ENCODE results near the gene CACNA1A. TPM values are rescaled to one million over a fixed set of nuclear protein-coding genes. Genes with fewer than 3 reads are reported as not detected.

The CACNA1A gene
- total RNA-seq, 1 donor from 2014 or later = 1.7 TPM

DNA sequence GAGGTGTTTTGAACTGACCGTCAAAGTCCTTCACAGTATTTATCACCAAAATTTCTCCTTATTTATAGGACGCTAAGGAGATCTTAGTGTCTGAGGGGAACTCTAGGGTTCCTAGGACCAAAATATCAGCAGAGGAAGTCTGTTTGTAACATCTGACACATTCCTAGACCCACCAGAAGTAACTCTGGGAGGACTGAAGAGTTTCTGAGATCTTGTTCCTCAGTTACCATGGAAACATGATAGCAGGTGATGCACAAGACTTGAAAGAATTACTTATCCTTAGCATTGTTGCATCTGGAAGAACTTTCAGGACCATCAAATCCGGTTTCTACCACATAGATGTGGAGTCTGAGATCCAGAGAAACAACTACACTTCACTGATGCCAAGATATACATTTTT is 191.5 kb downstream of the CACNA1A start:
- intact Hi-C loops (cut with micrococcal nuclease) = no loop called here

DNA sequence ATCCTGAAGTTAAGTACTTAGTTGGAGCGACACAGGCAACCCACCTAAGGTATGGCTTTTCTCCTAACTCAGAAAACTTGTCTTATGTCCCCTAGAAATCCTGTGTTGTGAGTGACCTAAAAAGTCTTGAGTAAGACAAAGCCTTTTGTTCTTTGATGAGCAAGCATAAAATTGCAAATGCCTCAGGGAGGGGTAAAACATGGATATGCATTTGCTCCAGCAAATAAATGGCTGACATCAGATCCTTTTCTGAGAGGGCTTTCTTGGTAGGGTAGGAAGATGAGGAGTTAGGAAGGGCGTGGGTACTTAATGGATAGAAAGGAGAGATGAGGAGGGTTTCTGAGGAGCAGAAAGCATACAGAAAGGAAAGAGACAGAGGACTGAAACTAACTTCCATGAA is 192.4 kb downstream of the CACNA1A start:
- intact Hi-C loops (cut with micrococcal nuclease) = no loop called here

DNA sequence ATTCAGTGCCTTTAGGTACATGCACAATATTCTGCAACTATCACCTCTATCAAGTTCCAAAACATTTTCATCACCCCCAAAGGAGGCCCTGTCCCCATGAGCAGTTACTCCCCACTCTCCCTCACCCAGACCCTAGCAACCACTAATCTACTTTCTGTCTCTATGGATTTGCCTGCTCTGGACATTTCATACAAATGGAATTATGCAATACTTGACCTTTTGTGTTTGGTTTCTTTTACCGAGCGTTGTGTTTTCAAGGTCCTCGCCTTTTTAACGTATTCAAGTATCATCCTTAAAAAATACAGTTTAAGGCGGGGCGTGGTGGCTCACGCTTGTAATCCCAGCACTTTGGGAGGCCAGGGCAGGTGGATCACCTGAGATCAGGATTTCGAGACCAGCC is 196.4 kb downstream of the CACNA1A start:
- intact Hi-C loops (cut with micrococcal nuclease) = no loop called here

DNA sequence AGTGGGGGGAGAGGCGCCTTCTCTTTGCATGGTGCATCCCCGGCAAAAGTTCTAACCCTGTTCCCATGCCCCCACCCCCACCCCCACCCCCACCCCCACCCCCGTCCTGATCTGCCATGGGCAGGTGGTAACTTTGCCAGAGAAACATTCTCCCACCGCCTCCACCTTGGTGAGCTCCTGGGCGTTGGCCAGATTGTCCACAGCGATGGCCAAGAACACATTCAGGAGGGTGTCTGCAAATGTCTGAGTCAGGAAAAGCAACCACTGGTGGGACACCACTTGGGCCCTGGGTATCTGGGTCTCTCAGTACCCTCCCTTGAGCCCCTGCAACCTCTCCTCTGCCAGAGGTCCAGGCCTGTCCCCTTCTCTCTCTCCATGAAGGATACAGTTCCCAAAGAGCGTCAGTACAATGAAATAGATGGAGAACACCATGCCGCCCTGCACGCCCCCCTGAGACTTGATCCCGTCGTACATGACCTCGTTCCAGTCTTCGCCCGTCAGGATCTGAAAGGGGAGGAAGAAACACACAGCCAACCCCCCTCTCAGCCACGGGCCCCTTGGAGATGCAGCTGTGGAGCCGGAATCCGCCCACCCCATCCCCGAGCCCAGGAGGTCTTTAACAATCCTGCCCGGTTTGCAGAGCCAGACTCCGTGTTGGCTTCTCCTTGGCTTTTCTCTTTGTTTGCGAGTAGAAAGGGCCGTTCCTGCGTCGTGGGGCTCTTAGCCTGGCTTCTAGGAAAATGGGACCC is 202.7 kb downstream of the CACNA1A start:
- intact Hi-C loops (cut with micrococcal nuclease) = no loop called here

DNA sequence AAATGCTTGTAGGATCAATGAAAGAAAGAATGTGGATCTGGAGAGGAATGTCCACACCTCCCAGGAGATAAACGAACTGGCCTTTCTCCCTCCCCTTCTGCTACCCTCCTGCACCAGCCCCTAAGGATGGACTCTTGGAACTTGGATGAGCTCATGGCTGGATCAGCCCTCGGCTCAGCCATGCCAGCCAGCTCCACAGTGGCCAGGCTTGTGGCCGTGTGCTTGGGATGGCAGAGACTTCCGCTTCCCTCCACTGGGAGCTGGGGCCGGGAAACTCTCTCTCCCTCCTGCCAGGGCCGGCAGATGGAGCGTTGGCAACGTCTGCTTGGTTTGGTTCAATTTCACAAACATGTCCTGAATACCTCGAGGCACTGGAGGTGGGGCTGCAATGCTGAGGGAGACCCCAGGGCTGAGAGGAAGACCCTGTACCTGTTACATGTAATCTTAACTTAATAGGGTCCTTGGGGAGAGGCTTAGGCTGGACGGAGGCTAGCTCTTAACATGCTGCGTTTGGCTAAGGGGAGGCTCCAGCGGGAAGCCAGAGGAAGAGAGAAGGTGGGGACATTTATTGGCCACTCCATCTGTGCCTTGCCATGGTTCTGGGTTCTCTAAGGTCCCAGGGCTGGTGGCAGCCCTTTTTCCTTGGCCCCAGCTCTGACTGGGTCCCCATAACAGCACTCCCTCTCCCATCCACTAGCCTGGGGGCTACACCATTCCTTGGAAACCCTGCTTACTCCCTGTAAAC is 203.6 kb downstream of the CACNA1A start:
- intact Hi-C loops (cut with micrococcal nuclease) = no loop called here

DNA sequence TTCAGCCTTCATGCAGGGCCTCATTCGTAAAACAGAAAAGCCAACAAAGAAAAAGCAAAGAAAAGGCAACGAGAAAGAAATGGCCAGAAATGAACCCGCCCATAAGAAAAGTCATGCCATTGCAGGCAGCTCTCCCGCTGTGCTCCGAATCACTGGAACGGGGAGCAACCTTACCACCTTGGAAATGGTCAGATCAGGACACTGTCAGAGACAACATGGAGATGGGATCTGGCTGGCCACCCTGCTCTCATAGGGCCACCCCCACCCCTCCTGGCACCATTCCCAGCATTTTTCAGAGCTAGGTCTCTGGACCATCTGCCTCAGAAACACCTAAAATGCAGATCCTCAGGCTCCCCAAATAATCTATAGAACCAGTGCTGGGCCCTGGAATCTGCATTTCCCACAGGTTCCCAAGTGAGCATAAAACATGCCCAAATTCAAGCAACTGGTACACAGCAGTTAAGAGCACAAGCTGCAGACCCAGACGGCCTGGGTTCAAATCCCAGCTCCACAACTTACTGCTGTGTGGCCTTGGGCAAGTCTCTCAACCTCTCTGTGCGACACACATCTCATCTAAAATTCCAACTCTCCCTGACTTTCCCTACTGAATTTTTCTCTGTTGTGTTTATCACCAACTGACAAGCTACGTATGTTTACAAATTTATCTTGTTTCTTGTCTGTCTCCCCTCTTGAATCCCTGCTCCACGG is 204.5 kb downstream of the CACNA1A start:
- intact Hi-C loops (cut with micrococcal nuclease) = no loop called here

DNA sequence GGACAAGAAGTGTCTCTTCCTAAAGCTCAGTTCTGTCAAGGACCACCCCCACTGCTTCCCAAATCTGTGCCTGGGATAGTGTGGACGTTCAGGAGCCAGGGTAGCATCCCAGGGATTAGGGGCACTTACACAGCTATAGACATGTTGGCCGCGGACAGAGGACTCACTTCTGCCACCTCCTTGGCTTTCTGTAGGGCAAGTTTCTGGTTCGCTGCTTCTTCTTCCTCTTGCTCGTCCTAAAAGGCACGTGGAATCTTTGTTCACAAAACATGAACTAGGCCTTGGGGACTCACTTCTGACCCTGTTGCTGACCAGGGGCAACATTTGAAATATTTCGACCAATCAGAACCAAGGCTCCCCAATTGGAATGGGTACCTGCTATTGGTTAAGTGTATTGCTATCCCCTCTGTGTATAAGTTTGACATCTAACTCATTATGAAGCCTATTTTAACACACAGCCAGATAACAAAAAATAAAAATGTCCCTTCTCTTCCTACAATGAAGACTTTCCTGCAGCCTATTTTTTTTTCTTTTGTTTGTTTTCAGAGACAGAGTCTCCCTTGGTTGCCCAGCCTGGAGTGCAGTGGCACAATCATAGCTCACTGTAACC is 205.8 kb downstream of the CACNA1A start:
- intact Hi-C loops (cut with micrococcal nuclease) = no loop called here

DNA sequence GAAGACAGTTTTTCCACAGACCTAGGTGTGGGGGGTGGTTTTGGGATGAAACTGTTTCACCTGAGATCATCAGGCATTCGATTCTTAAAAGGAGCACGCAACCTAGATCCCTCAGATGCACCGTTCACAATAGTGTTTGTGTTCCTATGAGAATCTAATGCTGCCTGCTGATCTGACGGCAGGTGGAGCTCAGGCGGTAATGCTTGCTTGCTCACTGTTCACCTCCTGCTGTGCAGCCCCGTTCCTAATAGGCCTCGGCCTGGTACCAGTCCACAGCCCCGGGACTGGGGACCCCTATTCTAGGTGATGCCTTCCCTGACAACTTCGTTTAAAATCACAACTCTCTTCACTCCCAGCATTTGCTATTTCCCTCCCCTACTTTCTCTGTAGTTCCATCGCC is 206.4 kb downstream of the CACNA1A start:
- intact Hi-C loops (cut with micrococcal nuclease) = no loop called here

DNA sequence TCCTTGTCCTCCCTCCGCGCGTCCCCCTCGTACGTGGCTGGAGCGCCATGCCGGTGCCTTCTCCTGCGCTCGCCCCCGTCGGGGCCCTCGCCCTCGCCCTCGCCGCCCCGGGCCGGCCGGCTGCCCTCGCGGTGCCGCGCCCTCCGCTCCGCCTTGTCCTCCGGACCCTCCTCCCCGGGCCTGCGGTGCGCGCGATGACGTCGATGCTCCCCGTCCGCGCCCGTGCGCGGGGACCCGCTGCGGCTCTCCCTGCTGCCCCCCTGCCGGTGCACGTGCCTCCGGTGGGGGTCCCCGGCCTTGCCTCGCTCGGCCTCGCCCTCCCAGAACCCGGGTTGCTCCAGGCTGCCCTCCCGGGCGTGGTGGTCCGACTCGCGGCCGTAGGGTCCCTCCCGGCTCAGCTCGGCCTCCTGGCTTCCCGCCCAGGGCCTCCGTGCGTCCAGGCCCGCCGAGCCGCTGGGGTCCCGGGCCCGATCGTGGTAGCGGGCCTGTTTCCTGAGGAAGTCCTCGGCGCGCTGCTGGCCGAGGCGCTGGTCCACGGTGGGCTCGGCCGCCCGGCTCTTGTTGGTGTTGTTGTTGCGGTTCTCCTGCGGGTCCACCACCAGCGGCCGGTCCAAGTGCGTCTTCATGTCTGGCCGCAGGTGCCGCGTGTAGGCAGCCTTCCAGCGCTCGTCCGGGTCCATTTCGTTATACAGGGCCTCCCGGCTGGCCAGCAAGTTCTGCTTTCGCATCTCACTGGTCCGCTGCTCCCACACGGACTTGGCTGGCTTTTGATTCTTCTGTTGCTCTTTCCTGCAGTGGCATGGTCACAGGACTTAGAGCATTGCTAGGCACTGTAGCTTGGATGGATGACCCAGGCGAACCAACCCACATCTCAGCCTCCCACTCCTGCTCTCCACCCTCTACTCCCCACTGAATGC is 207.5 kb downstream of the CACNA1A start:
- intact Hi-C loops (cut with micrococcal nuclease) = no loop called here

DNA sequence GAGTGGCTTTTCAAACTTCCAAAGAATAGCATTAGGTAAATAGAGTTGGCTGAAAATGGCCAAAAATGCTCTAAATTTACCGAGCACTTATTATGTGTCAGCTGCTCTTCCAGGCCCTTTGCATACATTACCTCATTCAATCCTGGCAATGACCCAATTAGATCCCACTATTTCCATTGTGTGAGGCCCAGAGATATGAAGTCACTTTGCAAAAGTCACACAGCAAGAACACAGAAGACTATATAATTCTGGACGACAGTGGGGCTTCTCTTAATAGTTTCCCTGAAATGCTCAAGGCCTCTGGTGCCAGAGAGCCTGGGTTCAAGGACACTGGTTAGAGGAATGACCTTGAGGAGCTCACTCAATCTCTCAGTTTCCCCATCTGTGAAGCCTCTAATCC is 209.3 kb downstream of the CACNA1A start:
- intact Hi-C loops (cut with micrococcal nuclease) = no loop called here

DNA sequence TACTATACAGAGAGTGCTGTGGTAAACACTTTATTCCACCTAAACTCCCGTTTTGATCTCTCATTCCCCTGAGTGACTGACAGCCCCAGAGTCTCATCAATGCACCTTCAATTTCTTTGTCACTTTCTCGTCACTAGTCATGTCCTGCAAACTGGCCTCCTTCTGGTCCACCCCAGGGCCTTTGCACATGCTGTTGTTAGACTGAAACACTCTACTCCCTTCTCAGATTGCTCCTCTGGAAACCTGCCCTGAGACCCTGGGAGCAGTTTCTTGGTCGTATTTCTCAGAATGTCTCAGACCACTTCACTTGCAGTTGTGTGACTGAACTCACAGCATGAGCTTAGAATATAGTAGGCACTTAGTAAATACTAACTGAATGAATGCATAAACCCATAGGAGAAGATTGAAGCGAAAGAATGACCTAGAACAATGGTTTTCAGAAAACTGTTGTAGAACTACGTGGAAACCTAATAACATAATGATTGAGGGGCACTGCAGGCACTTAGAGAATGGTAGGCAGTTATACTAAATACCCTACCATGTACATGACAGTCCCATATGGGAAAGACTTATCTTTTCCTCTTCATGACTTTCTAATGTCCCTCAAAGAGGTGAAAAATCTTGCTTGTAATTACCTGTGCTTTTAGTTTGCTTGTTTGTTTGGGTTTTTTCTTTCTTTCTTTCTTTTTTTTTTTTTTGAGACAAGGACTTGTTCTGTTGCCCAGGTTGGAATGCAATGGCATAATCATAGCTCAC is 211.3 kb downstream of the CACNA1A start:
- intact Hi-C loops (cut with micrococcal nuclease) = no loop called here

DNA sequence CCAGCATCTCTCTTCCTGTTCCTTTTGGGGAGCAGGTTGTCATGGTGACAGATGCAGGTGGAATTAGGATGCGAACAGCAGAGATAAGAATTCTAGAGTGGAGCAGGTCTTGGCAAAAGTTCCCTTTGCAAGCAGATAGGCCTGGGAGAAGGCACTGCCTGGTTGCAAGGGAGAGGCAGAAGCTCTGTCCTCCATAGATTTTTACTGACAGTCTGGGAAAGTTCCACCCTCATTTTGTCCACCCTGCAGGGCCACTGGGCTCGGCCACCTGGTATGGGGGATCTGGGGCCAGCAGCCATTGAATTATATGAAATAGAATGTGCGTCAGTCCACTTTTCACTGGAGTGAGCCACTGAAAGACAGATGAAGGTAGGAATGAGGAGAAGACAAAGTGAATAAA is 214.4 kb downstream of the CACNA1A start:
- intact Hi-C loops (cut with micrococcal nuclease) = no loop called here

DNA sequence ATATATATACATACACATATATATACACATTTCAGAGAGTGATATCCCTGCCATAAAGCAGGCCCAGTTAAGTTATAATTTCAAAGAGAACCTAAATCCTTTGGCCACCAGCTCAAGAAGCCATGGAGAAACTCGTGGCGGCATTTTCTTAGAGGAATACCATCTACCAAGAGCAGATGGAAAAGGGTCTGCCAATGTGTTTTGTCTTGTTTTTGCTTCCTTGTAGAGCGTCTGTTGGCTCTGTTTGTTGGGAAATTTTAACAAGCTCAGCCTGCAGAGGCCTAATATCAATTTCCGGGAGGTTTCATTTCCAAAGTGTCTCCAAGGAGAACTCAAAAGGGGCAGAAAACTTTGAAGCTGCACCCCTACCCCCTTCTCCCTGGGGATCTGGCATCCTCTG is 215.5 kb downstream of the CACNA1A start:
- intact Hi-C loops (cut with micrococcal nuclease) = no loop called here

DNA sequence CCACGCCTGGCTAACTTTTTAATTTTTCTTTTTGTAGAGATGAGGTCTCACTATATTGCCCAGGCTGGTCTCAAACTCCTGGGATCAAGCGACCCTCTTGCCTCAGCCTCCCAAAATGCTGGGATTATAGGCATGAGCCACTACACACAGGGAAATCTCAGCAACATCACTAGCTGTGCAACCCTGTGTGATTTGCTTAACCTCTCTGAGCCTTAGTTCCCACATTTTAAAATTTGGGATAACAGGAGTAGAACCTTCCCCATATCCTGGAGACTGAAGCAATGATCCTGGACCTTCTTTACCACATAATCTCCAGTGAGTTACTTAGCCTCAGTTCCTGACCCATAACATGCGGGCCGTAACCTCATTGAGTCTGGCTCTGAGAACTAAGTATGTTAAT is 217.0 kb downstream of the CACNA1A start:
- intact Hi-C loops (cut with micrococcal nuclease) = no loop called here

DNA sequence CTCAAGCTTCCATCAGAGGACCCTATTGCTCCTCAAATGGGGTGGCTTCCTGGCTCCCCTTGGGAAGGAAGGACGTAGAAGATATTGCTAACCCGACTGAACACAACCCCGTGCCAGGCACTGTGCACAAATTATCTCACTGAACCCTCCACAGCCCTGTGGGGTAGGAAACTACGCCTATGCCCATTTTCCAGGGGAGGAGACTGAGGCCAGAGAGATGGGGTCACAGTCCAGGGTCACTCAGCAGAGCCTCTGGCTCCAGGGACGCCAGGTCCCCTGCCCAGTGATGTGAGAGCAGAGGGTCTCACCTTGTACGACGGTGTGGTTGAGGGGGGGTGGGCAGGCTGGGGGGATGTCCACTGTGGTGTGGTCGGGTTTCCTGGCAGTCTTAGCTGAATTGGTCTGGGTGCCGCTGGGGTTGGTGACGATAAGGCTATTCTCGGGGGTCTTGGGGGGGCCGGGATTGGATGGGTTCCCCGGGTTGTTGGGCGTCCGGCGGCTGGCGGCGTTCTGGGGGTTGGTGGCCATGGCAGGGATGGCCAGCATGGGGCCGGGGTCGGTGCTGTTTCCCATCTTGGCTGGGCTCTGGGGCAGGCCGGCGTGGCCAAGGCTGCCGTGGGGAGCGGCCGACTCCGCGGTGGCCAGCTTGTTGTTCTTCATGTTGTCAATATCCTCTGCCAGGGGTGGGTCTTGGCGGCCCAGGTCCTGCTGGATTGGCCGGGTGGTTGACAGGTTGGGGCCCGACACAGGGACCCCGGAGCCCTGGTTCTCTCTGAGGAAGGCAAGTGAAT is 219.9 kb downstream of the CACNA1A start:
- intact Hi-C loops (cut with micrococcal nuclease) = no loop called here

DNA sequence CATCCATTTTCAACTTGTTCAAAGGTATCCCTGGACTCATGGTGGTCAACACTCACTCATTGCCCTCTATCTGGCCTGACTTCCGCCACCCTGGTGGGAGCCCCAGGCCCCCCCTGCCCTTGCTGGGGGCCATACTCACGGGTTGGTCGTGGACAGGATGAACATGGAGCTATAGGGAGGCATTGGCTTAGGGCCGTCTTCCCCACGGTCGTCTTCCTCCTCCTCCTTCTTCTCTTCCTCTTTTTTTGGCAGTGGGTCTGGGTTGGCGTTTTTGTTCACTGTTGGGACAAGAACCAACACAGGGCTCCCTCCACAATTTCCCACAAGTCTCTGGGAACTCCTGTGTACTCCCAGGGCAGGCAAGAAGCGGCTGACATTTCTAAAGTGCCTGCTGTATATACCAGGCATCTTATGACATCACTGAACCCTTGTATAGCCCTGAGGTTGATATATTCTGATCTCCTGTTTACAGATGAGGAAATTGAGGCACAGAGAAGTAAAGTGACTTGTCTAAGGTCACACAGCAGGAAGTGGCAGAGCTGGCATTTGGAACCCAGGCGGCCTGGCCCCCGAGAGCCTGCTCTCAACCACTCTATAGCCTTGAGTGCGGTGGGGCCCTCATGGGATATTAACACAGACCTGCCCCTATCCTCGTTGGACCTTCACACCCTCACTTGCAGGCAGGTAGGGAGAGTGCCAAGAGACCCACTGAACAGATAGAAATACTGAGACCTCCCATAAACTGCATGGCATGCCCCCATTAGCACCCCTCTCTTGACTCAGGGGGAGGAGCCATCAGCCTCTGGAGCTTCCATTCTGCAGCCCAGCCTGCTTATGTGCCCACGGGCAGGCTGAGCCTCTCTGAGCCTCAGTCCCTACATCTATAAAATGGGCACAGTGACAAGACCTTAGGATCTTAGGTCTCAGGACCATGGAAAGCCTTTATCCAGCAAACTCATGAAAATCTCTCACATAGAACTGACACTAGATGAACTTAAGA is 221.1 kb downstream of the CACNA1A start:
- intact Hi-C loops (cut with micrococcal nuclease) = no loop called here

DNA sequence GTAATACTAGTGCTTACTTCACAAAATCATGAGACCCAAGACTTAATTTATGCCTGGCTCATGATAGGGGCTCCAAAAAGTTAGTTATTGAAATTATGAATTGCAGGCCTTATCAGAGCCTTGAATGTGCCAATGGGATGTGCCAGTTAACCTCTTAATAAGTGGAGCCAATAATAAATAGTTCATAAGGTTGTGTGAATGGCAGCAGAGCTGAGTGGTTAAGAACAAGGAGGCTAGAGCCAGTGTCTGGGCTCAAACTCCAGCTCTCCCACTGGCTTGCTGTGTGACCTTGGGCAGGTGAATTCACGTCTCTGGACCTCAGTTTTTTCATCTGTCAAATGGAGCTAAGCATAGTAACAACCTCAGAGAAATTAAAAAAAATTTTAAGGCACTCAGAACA is 222.4 kb downstream of the CACNA1A start:
- intact Hi-C loops (cut with micrococcal nuclease) = no loop called here

DNA sequence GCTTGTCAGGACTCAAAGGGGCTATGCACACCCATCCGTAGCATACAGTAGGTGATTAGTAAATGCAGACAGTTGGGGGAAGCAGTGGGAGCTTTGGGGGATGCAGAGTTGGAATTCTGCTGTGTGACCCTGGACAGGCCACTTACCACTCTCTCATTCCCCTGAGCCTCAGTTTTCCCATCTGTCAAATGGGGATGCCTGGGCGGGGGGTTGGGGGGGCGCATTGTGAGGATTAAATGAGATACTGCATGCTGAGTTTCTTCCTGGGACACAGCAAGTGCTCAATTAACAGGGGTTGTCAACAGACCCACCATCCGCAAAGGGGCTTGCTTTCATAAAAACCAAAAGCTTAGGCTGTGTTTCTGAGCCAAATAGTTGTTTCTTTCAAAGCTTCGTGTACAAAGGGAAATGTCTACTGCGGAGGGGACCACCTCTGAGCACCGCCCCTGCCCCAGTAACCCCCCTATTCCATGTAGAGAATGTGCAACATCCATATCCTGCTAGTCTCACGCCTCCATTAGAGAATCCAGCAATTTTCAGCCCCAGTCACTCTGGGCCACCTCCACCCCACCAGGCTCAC is 223.7 kb downstream of the CACNA1A start:
- intact Hi-C loops (cut with micrococcal nuclease) = no loop called here

All from T-helper 1 cell treated with Interleukin-12 subunit alpha and Interleukin-12 subunit beta and Interleukin-4 antibody, amounts not matched to agents 30 ng/mL and 1 ng/mL, for 36 hours (primary cell).